B cell (primary cell): Measurements from ENCODE around the gene GNPDA1. TPM values are rescaled to one million over a fixed set of nuclear protein-coding genes. Genes with fewer than 3 reads are reported as not detected.

Experiments
- ATAC-seq: fragments of 200-7000 bp; cut with Tn5 transposase; one replicate; pipeline ENCODE4 v1.10.0; 2021; ENCODE audit warnings: low read depth, mild to moderate bottlenecking, moderate number of reproducible peaks, moderate library complexity
- CTCF ChIA-PET: fragments of 350-600 bp; sonication (Branson Sonifier 250); formaldehyde crosslinking; loops from one replicate; lab custom pipeline; 2021; ENCODE audit warnings: antibody characterized with exemption, inconsistent platforms; lab: Charles Lee
- POLR2A ChIA-PET: fragments of 350-600 bp; sonication (Branson Sonifier 250); formaldehyde crosslinking; loops from one replicate; lab custom pipeline; 2021; ENCODE audit warnings: antibody characterized with exemption; lab: Charles Lee
- DNase-seq: peaks from one replicate; pipeline ENCODE4 v3.0.0; 2013
- H2AFZ ChIP-seq: 2 replicates; pipeline ENCODE4 v1.6.1; 2012; ENCODE audit warnings: mild to moderate bottlenecking, low read depth, low read length; ENCODE audit not compliant: insufficient read depth, poor library complexity, severe bottlenecking
- H3K27ac ChIP-seq, 2 donors: 1 replicate in 1 of 2; 2 replicates in 1 of 2; pipeline ENCODE4 v1.5.1; 2012 to 2013; ENCODE audit warnings: low read length in 2 of 2, mild to moderate bottlenecking in 2 of 2, moderate library complexity in 1 of 2
- H3K27me3 ChIP-seq, 4 experiments: fragments of 200-600 bp in 1 of 4; sonication (generic) in 1 of 4; replicated peaks in 1 of 4; 1 replicate in 2 of 4; 2 replicates in 2 of 4; pipeline versions ENCODE4 v1.6.1 to v1.7.0; 2013 to 2016; ENCODE audit warnings: low read length in 3 of 4, mild to moderate bottlenecking in 2 of 4, mixed read lengths in 1 of 4, moderate library complexity in 1 of 4; ENCODE audit not compliant: insufficient read depth in 4 of 4, control insufficient read depth in 3 of 4; ENCODE audit errors: control extremely low read depth in 1 of 4
- H3K36me3 ChIP-seq, 2 experiments: replicated peaks in 1 of 2; 1 replicate in 1 of 2; 2 replicates in 1 of 2; pipeline versions ENCODE4 v1.6.1 to v1.7.1; 2013; ENCODE audit warnings: low read length in 1 of 2; ENCODE audit not compliant: insufficient read depth in 2 of 2, control insufficient read depth in 1 of 2; ENCODE audit errors: control extremely low read depth in 1 of 2, extremely low read depth in 1 of 2
- H3K4me1 ChIP-seq, 2 donors: fragments of 200-600 bp in 1 of 2; sonication (generic) in 1 of 2; 1 replicate in 1 of 2; 2 replicates in 1 of 2; pipeline versions ENCODE4 v1.5.1 to v1.6.1; 2013 to 2017; ENCODE audit warnings: low read length in 2 of 2; ENCODE audit not compliant: control insufficient read depth in 2 of 2, insufficient read depth in 2 of 2
- H3K4me2 ChIP-seq: replicated peaks from 2 replicates; pipeline ENCODE3; 2012; ENCODE audit warnings: mild to moderate bottlenecking, low read depth, low read length; ENCODE audit not compliant: poor library complexity, severe bottlenecking
- H3K4me3 ChIP-seq, 5 experiments: fragments of 200-600 bp in 1 of 5; sonication (generic) in 1 of 5; 1 replicate in 3 of 5; 2 replicates in 2 of 5; pipeline versions ENCODE4 v1.5.1 to v1.7.0; 2011 to 2016; ENCODE audit warnings: low read length in 4 of 5, mild to moderate bottlenecking in 4 of 5, low read depth in 2 of 5, control low read depth in 1 of 5, moderate library complexity in 1 of 5; ENCODE audit not compliant: insufficient read depth in 1 of 5; ENCODE audit errors: control extremely low read depth in 1 of 5, extremely low read depth in 1 of 5
- H3K79me2 ChIP-seq: fragments of 200-600 bp; sonication (generic); one replicate; pipeline ENCODE4 v1.6.0; 2016; ENCODE audit warnings: low read length; ENCODE audit not compliant: control insufficient read depth, insufficient read depth
- H3K9ac ChIP-seq: fragments of 200-600 bp; sonication (generic); 2 replicates; pipeline ENCODE4 v1.6.1; 2017; ENCODE audit warnings: mild to moderate bottlenecking, low read length, moderate library complexity
- H3K9me3 ChIP-seq, 3 donors: one replicate each; pipeline versions ENCODE4 v1.6.1 to v1.7.1; 2013; ENCODE audit warnings: low read length in 2 of 3; ENCODE audit not compliant: control insufficient read depth in 2 of 3, insufficient read depth in 1 of 3; ENCODE audit errors: control extremely low read depth in 1 of 3
- H4K20me1 ChIP-seq: 2 replicates; pipeline ENCODE4 v1.6.0; 2012; ENCODE audit warnings: mild to moderate bottlenecking, low read length; ENCODE audit not compliant: insufficient read depth, control insufficient read depth, poor library complexity, severe bottlenecking
- H3K27ac Mint-ChIP-seq: one replicate; pipeline ENCODE4 v1.8.0; 2021; ENCODE audit warnings: mixed read lengths
- H3K27me3 Mint-ChIP-seq: one replicate; pipeline ENCODE4 v1.8.0; 2021; ENCODE audit warnings: mixed read lengths
- H3K4me1 Mint-ChIP-seq: one replicate; pipeline ENCODE4 v1.8.0; 2021; ENCODE audit warnings: mixed read lengths
- H3K4me3 Mint-ChIP-seq: one replicate; pipeline ENCODE4 v1.8.0; 2021; ENCODE audit warnings: mixed read lengths
- H3K9me3 Mint-ChIP-seq: one replicate; pipeline ENCODE4 v1.8.0; 2022; ENCODE audit warnings: mixed read lengths; ENCODE audit not compliant: insufficient read depth
- CTCF ChIP-seq: fragments of 200-600 bp; IDR thresholded peaks from one replicate; pipeline ENCODE4 v1.8.0; 2022; ENCODE audit warnings: antibody characterized with exemption, mild to moderate bottlenecking
- EZH2 ChIP-seq: IDR thresholded peaks from 2 replicates; pipeline ENCODE4 v1.6.1; 2012; ENCODE audit warnings: borderline replicate concordance, low read depth, mild to moderate bottlenecking, moderate library complexity, low read length; ENCODE audit not compliant: insufficient read depth, poor library complexity, severe bottlenecking
- WGBS: methylation state at CpG from one replicate; pipeline ENCODE4 v1.1.5; 2013; ENCODE audit warnings: missing lambda C conversion rate; ENCODE audit not compliant: insufficient coverage; 5-methylcytosine and 5-hydroxymethylcytosine counted together
- intact Hi-C: fragments of 100-400 bp; cut with micrococcal nuclease; formaldehyde crosslinking; loops from one replicate; pipeline ENCODE4 v1.10.0; 2022
- polyA plus RNA-seq: library from polyadenylated mRNA; depleted of rRNA; stranded (reverse); fragments of >200 nt; gene quantifications from 2 replicates; pipeline ENCODE4 v1.2.3, GENCODE V29; 2012
- total RNA-seq, 2 donors: library from RNA; stranded (reverse); fragments of 120-200 nt in 1 of 2; gene quantifications; 1 replicate in 1 of 2; 2 replicates in 1 of 2; pipeline versions ENCODE4 v1.2.3 to v1.2.4, GENCODE V29; 2013 to 2022

GNPDA1 gene
- total and polyA plus RNA-seq, 2 donors (not counting 1 experiment from before 2014, with no cell fraction given): 3.1 to 12.1 TPM

DNA sequence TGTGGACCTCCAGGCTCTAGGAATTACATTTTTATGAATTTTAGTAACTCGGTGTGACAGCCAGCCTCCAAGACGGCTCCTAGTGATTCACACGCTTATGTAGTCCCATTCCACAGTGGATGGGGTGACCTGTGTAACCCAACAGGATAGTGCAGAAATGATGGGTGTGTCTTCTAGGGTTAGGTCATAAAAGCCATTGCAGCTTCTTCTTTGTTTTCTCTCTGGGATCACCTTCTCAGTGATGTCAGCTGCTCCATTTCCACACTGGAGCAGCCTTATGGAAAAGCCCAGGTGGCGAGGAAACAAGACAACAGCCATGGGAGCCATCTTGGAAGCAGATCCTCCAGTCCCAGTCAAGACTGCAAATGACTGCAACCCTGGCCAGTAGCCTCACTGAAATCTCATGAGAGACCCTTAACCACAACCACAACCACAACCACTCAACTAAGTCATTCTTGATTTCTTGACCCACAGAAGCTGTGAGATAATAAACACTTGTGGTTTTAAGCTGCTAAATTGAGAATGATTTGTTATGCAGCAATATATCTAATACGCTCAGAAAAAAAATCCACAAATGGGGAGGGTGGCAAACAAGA lies 5.1 kb upstream of the GNPDA1 start:
- intact Hi-C loops: loop anchor here (10.0 kb wide), 2 partner anchors 337 to 693 kb away; partner anchors contain the start of gene TAF7
- Mint-ChIP-seq H3K4me1 (peaks cover 39% of the 10 kb centered on the region), H3K27ac (no peak overlapping the region)

More for the DNA sequence above, 5.1 kb upstream of the GNPDA1 start:
- H3K9ac ChIP-seq: no peak overlapping the region
- no peaks in the 10 kb centered on the region for H3K79me2 ChIP-seq
- no peak for ATAC-seq
- H4K20me1 ChIP-seq: no peaks in the 10 kb centered on the region
- TF ChIP-seq CTCF (no peak), EZH2 (no peak)
- H3K27me3 Mint-ChIP-seq: peaks cover 31% of the 10 kb centered on the region
- H3K27me3 ChIP-seq: peaks cover 0 to 9% (median 3%) of the 10 kb centered on the region in 4 experiments
- no peak overlapping the region for H3K4me2 ChIP-seq
- no peak for DNase-seq
- no peaks in the 10 kb centered on the region for H3K36me3 ChIP-seq
- ChIA-PET POLR2A (no interaction called here), CTCF (interaction anchor here (0.8 to 3.5 kb wide), 5 partner anchors 9 to 125 kb away, joined by 3 to 14 read pairs (median 3); partner anchors contain the start of gene RNF14)
- no peak overlapping the region for H3K27ac ChIP-seq
- H3K4me3 ChIP-seq: no peak overlapping the region
- no peak overlapping the region for H3K4me3 Mint-ChIP-seq
- H3K9me3 ChIP-seq: peaks cover 5 to 7% (median 6%) of the 10 kb centered on the region in 3 donors
- no peak overlapping the region for H2AFZ ChIP-seq
- H3K4me1 ChIP-seq: peaks cover 26 to 29% of the 10 kb centered on the region in 2 donors
- 87% methylated on average over 4 of the region's 5 CpGs for WGBS
- H3K9me3 Mint-ChIP-seq: peaks cover 6% of the 10 kb centered on the region
